CD4-positive, alpha-beta T cell (primary cell): ENCODE data around the gene RCAN2. TPM values are rescaled to one million over a fixed set of nuclear protein-coding genes. Genes with fewer than 3 reads are reported as not detected.

Experiments
- ATAC-seq: fragments of 200-7000 bp; cut with Tn5 transposase; one replicate; pipeline ENCODE4 v1.10.0; 2022; ENCODE audit warnings: mild to moderate bottlenecking; ENCODE audit not compliant: poor library complexity
- CTCF ChIA-PET: fragments of 350-600 bp; sonication (Branson Sonifier 250); formaldehyde crosslinking; loops from one replicate; lab custom pipeline; 2021; ENCODE audit warnings: antibody characterized with exemption, inconsistent platforms; lab: Charles Lee
- POLR2A ChIA-PET: fragments of 350-600 bp; sonication (Branson Sonifier 250); formaldehyde crosslinking; loops from one replicate; lab custom pipeline; 2021; ENCODE audit warnings: antibody characterized with exemption, inconsistent platforms; lab: Charles Lee
- DNase-seq, 14 experiments: peaks; one replicate each; pipeline ENCODE4 v3.0.0-alpha.2; 2013 to 2020; ENCODE audit warnings: mixed read lengths in 2 of 14
- H3K27ac ChIP-seq, 2 donors: one replicate each; pipeline versions ENCODE4 v1.5.1 to v1.7.0; 2013; ENCODE audit warnings: low read length in 2 of 2, low read depth in 1 of 2, mild to moderate bottlenecking in 1 of 2
- H3K27me3 ChIP-seq, 2 experiments: 1 replicate in 1 of 2; 2 replicates in 1 of 2; pipeline versions ENCODE4 v1.6.1 to v1.7.0; 2013; ENCODE audit warnings: low read length in 2 of 2, control low read depth in 1 of 2, mild to moderate bottlenecking in 1 of 2, moderate library complexity in 1 of 2; ENCODE audit not compliant: insufficient read depth in 2 of 2, control insufficient read depth in 1 of 2
- H3K36me3 ChIP-seq: one replicate; pipeline ENCODE4 v1.6.1; 2013; ENCODE audit warnings: low read length, control low read depth; ENCODE audit not compliant: insufficient read depth
- H3K4me1 ChIP-seq: one replicate; pipeline ENCODE4 v1.6.1; 2013; ENCODE audit warnings: low read length, control low read depth; ENCODE audit not compliant: insufficient read depth
- H3K4me3 ChIP-seq: one replicate; pipeline ENCODE4 v1.5.1; 2013; ENCODE audit warnings: mild to moderate bottlenecking, low read length, moderate library complexity
- H3K9me3 ChIP-seq, 2 experiments: 1 replicate in 1 of 2; 2 replicates in 1 of 2; pipeline versions ENCODE4 v1.6.1 to v1.7.0; 2013; ENCODE audit warnings: low read length in 2 of 2, mild to moderate bottlenecking in 2 of 2, control low read depth in 1 of 2, moderate library complexity in 1 of 2; ENCODE audit not compliant: control insufficient read depth in 1 of 2, insufficient read depth in 1 of 2
- H3K27ac Mint-ChIP-seq: one replicate; pipeline ENCODE4 v1.8.0; 2020; ENCODE audit warnings: mixed read lengths
- H3K27me3 Mint-ChIP-seq: one replicate; pipeline ENCODE4 v1.8.0; 2021; ENCODE audit warnings: mixed read lengths
- H3K36me3 Mint-ChIP-seq: one replicate; pipeline ENCODE4 v1.8.0; 2021; ENCODE audit warnings: low read depth, mixed read lengths
- H3K4me1 Mint-ChIP-seq: one replicate; pipeline ENCODE4 v1.8.0; 2021; ENCODE audit warnings: low read depth, mixed read lengths
- H3K4me3 Mint-ChIP-seq: one replicate; pipeline ENCODE4 v1.8.0; 2020; ENCODE audit warnings: mild to moderate bottlenecking, mixed read lengths
- H3K9me3 Mint-ChIP-seq: one replicate; pipeline ENCODE4 v1.8.0; 2020; ENCODE audit warnings: mixed read lengths
- intact Hi-C, 2 experiments: fragments of 100-400 bp; cut with DNase I in 1 of 2; cut with micrococcal nuclease in 1 of 2; formaldehyde crosslinking; loops; one replicate each; pipeline versions ENCODE4 v1.15.1 to v1.9.0; 2023 to 2025; cut with DNase I, micrococcal nuclease
- total RNA-seq, 174 experiments: library from RNA in 2 of 174; stranded (reverse) in 2 of 174; gene quantifications; one replicate each; pipeline ENCODE4 v1.2.3 and lab custom pipeline; 2021 to 2026
- TF ChIP-seq, protein P1 (sequence below): fragments of 200-600 bp; IDR thresholded peaks from one replicate; pipeline ENCODE4 v1.8.0; 2022; ENCODE audit warnings: antibody characterized with exemption, mild to moderate bottlenecking

The RCAN2 gene
- total RNA-seq, 2 experiments from 2014 or later: not detected

DNA sequence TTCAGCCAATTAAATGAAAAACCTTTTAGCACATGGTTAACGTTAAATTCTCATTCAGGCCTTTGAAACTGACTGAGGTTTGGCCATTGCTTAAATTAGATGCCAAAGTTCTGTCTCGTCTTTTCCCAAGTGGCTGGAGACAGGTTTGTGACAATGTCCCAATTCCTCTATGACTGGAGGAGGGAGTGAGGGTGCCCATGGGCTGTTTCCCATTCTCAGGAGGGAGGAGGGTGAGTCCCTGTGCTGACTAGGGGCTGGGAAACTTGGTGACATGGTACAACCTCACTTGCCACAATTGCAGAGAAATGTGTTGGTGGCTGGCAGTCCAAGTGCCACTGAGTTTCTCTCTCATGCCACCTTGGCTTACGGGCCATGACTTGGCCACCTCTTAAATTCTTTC, 256.5 kb downstream of the RCAN2 start:
- no peaks in the 10 kb centered on the region for H3K4me1 ChIP-seq
- Mint-ChIP-seq H3K4me1 (no peaks in the 10 kb centered on the region), H3K4me3 (no peak overlapping the region), H3K36me3 (no peaks in the 10 kb centered on the region), H3K9me3 (peaks cover 2% of the 10 kb centered on the region), H3K27me3 (peaks cover 58% of the 10 kb centered on the region), H3K27ac (no peak overlapping the region)
- ChIA-PET POLR2A (no interaction called here), CTCF (interaction anchor here (1.2 kb wide), 1 partner anchor 144 kb away, joined by 3 read pairs; no protein-coding TSS in a partner anchor)
- H3K27ac ChIP-seq: no peak overlapping the region
- TF ChIP-seq, protein P1, sequence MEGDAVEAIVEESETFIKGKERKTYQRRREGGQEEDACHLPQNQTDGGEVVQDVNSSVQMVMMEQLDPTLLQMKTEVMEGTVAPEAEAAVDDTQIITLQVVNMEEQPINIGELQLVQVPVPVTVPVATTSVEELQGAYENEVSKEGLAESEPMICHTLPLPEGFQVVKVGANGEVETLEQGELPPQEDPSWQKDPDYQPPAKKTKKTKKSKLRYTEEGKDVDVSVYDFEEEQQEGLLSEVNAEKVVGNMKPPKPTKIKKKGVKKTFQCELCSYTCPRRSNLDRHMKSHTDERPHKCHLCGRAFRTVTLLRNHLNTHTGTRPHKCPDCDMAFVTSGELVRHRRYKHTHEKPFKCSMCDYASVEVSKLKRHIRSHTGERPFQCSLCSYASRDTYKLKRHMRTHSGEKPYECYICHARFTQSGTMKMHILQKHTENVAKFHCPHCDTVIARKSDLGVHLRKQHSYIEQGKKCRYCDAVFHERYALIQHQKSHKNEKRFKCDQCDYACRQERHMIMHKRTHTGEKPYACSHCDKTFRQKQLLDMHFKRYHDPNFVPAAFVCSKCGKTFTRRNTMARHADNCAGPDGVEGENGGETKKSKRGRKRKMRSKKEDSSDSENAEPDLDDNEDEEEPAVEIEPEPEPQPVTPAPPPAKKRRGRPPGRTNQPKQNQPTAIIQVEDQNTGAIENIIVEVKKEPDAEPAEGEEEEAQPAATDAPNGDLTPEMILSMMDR: no peak
- ATAC-seq (no peak), DNase-seq (no peak)
- no peak overlapping the region for H3K4me3 ChIP-seq
- intact Hi-C loops: no loop called here
- no peaks in the 10 kb centered on the region for H3K36me3 ChIP-seq
- H3K9me3 ChIP-seq: peaks cover 0 to 4% of the 10 kb centered on the region in 2 experiments
- no peaks in the 10 kb centered on the region for H3K27me3 ChIP-seq

DNA sequence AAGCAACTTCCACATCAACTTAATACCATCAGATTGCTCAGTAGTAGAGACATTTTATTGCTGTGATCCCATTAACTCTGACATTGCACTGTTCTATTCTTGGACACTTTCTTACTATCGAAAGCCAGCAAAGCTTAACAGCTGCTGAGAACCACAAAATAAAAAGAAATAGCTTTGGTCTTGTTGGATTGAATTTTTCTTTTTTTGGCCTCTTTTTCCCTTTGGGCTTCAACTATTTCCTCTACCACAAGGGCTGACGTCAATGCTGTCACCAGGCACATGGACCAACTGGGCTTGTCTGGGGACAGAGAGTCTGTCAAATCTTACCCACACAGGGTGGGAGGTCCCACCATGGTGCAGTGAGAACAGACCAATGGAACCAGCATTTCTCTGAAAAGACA, 257.1 kb downstream of the RCAN2 start:
- ChIA-PET POLR2A (no interaction called here), CTCF (interaction anchor here (1.2 kb wide), 1 partner anchor 144 kb away, joined by 3 read pairs; no protein-coding TSS in a partner anchor)
- ATAC-seq (no peak), DNase-seq (no peak)
- no peaks in the 10 kb centered on the region for H3K4me1 ChIP-seq
- peaks cover 57% of the 10 kb centered on the region for H3K27me3 Mint-ChIP-seq
- H3K27me3 ChIP-seq: no peaks in the 10 kb centered on the region
- intact Hi-C loops: no loop called here
- peaks cover 4% of the 10 kb centered on the region for H3K9me3 Mint-ChIP-seq
- no peak overlapping the region for H3K27ac Mint-ChIP-seq
- H3K4me1 Mint-ChIP-seq: no peaks in the 10 kb centered on the region
- H3K4me3 ChIP-seq: no peak overlapping the region
- TF ChIP-seq, protein P1: no peak
- H3K4me3 Mint-ChIP-seq: no peak overlapping the region
- peaks cover 0 to 4% of the 10 kb centered on the region in 2 experiments for H3K9me3 ChIP-seq
- no peak overlapping the region for H3K27ac ChIP-seq
- H3K36me3 Mint-ChIP-seq: no peaks in the 10 kb centered on the region
- H3K36me3 ChIP-seq: no peaks in the 10 kb centered on the region

DNA sequence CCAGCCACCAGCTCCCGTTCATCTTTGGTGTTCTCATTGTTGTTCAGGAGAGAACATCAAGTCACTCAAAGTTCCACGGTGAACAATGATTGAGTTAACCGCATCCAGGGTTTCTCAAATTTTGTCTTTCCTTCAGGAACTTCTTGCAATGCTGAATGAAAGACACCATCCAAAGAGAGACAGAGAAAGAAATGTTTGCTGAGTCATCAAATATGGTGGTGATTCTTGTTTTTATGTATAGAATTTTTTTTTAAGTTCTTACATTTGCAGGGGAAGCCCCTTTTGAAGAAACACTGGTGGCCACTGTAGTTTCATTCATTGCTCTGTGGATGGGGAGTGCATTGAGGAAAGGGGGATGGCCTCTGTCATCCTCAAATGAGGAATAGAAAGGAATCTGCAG, 258.1 kb downstream of the RCAN2 start:
- DNase-seq (no peak), ATAC-seq (no peak)
- no peaks in the 10 kb centered on the region for H3K4me1 ChIP-seq
- H3K27ac ChIP-seq: no peak overlapping the region
- TF ChIP-seq, protein P1: no peak
- no peaks in the 10 kb centered on the region for H3K4me1 Mint-ChIP-seq
- H3K36me3 ChIP-seq: no peaks in the 10 kb centered on the region
- no peak overlapping the region for H3K4me3 ChIP-seq
- peaks cover 4% of the 10 kb centered on the region for H3K9me3 Mint-ChIP-seq
- no peak overlapping the region for H3K27ac Mint-ChIP-seq
- H3K27me3 ChIP-seq: no peaks in the 10 kb centered on the region
- intact Hi-C loops: no loop called here
- CTCF ChIA-PET: no interaction called here
- POLR2A ChIA-PET: no interaction called here
- H3K4me3 Mint-ChIP-seq: no peak overlapping the region
- peaks cover 0 to 4% of the 10 kb centered on the region in 2 experiments for H3K9me3 ChIP-seq
- no peaks in the 10 kb centered on the region for H3K36me3 Mint-ChIP-seq
- peaks cover 53% of the 10 kb centered on the region for H3K27me3 Mint-ChIP-seq
